ENCODE data around the gene SPRYD4.
"Not testable (repeated sequence)": the region's sequence is repeated elsewhere in the genome, so short reads cannot be mapped to it uniquely, and the experiment has no call there.

The SPRYD4 gene

DNA sequence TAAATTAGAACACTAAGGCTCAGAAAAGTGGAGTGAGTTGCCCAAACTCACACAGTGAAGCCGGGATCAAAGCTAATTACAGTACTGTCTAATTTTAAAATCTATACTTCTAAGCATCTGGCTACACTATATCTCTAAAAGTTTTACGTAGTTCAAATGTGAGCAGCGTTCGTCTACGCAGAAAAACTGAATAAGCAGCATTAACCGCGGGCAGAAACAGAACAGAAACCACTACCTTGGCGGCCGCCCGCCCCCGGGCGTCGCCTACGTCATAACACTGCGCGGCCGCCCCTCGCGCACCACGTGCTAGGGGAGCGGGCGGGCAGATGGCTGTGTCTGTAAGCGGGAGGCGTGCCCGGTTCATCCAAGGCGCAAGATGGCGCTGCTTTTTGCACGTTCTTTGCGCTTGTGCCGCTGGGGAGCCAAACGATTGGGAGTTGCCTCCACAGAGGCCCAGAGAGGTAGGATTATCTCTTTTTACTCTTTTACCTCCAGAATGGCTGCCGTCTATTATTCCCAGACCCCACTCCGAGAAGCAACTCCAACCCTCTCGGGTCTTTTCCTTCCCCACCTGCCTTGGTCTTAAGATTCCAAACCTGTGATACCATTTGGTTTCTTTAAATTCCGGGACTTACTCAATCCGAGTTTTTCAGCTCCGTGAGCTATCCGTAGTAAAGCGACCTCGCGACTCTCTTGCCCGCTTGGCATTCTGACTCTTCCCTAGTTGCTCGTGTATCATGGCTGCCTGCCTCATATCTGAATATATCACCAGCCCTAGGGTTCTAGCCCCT is at the start of gene SPRYD4:
TSS of gene SPRYD4 (plus strand) at position 363 of the 791 bp plus-strand sequence. CDS start at position 377, 14 bp downstream.
- Histone ChIP-seq H3K36me3 (ENCODE audit: control insufficient read depth, insufficient read depth, low read length) (no peaks in the 10 kb centered on the region), H3K4me1 (ENCODE audit: control insufficient read depth, insufficient read depth, low read length) (peaks cover 9% of the 10 kb centered on the region), H3K9ac (ENCODE audit: low read depth, low read length) (peak within 1 kb of the TSS; percentile 99), H3K4me3 (ENCODE audit: low read depth, low read length) (peak within 1 kb of the TSS; percentile 96), H3K9me3 (ENCODE audit: control insufficient read depth, insufficient read depth, low read length) (no peaks in the 10 kb centered on the region), H3K27me3 (ENCODE audit: control insufficient read depth, insufficient read depth, low read length) (no peaks in the 10 kb centered on the region)

DNA sequence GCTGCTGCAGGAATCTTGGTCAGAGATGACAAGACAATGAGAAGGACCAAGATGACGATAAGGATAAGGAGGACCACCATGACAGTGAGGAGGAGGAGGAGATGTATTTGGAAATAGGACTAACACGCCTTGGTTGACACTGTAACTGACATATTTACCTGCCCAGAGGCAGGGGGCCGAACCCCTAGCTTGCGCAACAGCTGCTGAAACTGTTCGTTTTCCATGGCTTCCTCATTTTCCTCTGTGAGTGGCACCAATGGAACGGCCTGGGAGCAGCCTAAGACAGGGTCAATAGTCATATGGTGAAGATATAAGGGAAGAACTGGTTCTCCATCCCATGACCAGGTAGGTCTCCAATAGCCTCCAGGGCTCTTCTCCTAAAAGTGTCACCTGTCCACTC is 48.0 kb upstream of the SPRYD4 start:
- H3K4me3 ChIP-seq (ENCODE audit: low read depth, low read length): no peak overlapping the region
- peaks cover 54% of the 10 kb centered on the region for H3K36me3 ChIP-seq (ENCODE audit: control insufficient read depth, insufficient read depth, low read length)

DNA sequence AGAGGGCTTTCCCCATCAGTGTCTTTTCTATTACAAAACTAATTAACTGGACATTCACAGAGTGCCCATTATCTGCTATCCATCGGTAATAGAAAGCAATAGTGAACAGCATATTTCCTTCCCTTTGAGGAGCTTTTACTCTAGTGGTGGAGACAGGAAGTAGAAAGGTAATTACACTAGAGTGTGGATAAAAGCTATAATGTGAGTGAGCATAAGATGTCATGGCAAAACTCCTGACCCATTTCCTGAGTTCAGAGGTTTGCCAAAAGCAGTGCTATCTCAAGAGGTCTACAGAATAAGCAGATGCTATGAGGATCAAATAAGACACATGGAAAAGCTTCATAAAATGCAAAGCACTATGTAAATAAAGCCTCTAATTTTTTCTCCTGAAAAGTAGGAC is 43.2 kb upstream of the SPRYD4 start:
- no peaks in the 10 kb centered on the region for H3K9me3 ChIP-seq (ENCODE audit: control insufficient read depth, insufficient read depth, low read length)
- no peaks in the 10 kb centered on the region for H3K27me3 ChIP-seq (ENCODE audit: control insufficient read depth, insufficient read depth, low read length)
- H3K9ac ChIP-seq (ENCODE audit: low read depth, low read length): no peak overlapping the region
- no peak overlapping the region for H3K4me3 ChIP-seq (ENCODE audit: low read depth, low read length)
- no peaks in the 10 kb centered on the region for H3K4me1 ChIP-seq (ENCODE audit: control insufficient read depth, insufficient read depth, low read length)
- H3K36me3 ChIP-seq (ENCODE audit: control insufficient read depth, insufficient read depth, low read length): peaks cover 52% of the 10 kb centered on the region

More for the DNA sequence above, 48.0 kb upstream of the SPRYD4 start:
- Histone ChIP-seq H3K9ac (ENCODE audit: low read depth, low read length) (no peak overlapping the region), H3K4me1 (ENCODE audit: control insufficient read depth, insufficient read depth, low read length) (no peaks in the 10 kb centered on the region), H3K9me3 (ENCODE audit: control insufficient read depth, insufficient read depth, low read length) (no peaks in the 10 kb centered on the region), H3K27me3 (ENCODE audit: control insufficient read depth, insufficient read depth, low read length) (no peaks in the 10 kb centered on the region)

DNA sequence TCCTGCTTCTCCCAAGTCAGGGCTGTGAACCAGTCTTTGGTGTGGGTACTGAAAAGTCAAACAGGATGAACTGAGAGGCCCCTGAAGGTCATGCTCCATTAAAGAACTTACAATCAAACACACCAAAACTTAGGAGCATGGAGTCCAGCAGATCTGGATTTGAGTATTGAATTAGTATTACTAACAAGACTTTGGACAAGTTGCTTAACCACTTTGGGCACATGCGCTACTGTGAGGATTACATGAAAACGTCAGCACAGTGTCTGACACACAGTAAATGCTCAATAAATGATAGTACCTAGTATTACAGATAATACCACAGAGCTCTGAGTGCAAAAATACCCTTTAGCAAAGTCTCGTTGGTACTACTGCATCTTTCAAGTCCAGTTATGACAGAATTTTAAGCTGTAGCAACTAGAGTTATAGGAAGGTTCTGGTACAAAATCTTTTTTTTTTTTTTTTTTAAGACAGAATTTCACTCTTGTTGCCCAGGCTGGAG is 42.4 kb upstream of the SPRYD4 start:
- Histone ChIP-seq H3K4me1 (ENCODE audit: control insufficient read depth, insufficient read depth, low read length) (no peaks in the 10 kb centered on the region), H3K4me3 (ENCODE audit: low read depth, low read length) (no peak overlapping the region), H3K36me3 (ENCODE audit: control insufficient read depth, insufficient read depth, low read length) (peaks cover 49% of the 10 kb centered on the region), H3K9me3 (ENCODE audit: control insufficient read depth, insufficient read depth, low read length) (no peaks in the 10 kb centered on the region), H3K9ac (ENCODE audit: low read depth, low read length) (no peak overlapping the region), H3K27me3 (ENCODE audit: control insufficient read depth, insufficient read depth, low read length) (no peaks in the 10 kb centered on the region)

DNA sequence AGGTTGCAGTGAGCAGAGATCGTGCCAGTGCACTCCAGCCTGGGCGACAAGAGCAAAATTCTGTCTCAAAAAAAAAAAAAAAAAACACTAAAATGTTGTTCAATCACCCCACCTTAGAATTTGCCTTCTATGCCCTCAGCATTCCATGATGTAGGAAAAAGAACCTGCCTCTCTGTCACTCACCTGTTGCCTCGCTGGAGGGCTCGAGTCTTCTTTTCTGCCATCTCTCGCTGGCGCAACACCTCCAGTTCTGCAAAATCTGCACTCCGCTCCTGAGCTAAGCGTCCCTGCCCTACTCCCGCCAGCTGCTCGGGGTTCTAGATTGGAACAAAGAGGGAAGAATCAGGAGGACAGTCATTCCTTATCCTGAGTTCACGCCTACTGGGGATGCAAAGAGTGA is 37.1 kb upstream of the SPRYD4 start:
- Histone ChIP-seq H3K9me3 (ENCODE audit: control insufficient read depth, insufficient read depth, low read length) (no peaks in the 10 kb centered on the region), H3K36me3 (ENCODE audit: control insufficient read depth, insufficient read depth, low read length) (peaks cover 24% of the 10 kb centered on the region), H3K9ac (ENCODE audit: low read depth, low read length) (no peak overlapping the region), H3K27me3 (ENCODE audit: control insufficient read depth, insufficient read depth, low read length) (no peaks in the 10 kb centered on the region), H3K4me3 (ENCODE audit: low read depth, low read length) (no peak overlapping the region), H3K4me1 (ENCODE audit: control insufficient read depth, insufficient read depth, low read length) (no peaks in the 10 kb centered on the region)

DNA sequence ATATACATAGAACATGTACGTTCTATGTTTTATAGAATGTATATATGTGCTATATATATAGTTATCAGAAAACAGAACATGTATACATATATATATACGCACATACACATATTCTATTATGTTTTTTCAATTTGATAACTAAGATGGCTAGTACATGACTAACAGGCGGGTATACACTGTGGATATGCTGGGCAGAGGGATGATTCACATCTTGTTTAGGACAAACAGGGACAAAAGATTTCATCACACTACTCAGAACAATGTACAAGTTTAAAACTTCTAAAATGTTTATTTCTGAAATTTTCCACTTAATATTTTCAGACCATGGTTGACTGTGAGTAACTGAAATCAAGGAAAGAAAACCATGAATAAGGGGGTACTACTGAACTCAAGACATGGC is 36.5 kb upstream of the SPRYD4 start:
- Histone ChIP-seq H3K4me1 (ENCODE audit: control insufficient read depth, insufficient read depth, low read length) (no peaks in the 10 kb centered on the region), H3K36me3 (ENCODE audit: control insufficient read depth, insufficient read depth, low read length) (peaks cover 24% of the 10 kb centered on the region), H3K27me3 (ENCODE audit: control insufficient read depth, insufficient read depth, low read length) (no peaks in the 10 kb centered on the region), H3K9ac (ENCODE audit: low read depth, low read length) (no peak overlapping the region), H3K9me3 (ENCODE audit: control insufficient read depth, insufficient read depth, low read length) (no peaks in the 10 kb centered on the region), H3K4me3 (ENCODE audit: low read depth, low read length) (no peak overlapping the region)

DNA sequence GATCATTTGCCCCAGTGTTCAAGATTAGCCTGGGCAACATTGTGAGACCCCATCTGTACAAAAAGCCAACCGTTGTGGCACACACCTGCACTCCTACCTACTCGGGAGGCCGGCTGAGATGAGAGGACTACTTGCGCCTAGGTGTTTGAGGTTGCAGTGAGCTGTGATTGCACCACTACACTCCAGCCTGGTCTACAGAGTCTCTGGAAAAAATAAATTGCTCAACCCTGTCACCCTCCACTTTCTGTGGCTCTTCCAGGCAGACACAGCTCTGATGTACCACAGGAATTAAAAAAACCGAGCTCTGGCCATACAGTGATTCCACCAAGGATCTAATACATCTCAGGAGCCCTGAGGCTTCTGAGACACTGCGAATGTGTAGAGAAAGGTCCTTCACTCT is 33.5 kb upstream of the SPRYD4 start:
- no peaks in the 10 kb centered on the region for H3K27me3 ChIP-seq (ENCODE audit: control insufficient read depth, insufficient read depth, low read length)
- H3K36me3 ChIP-seq (ENCODE audit: control insufficient read depth, insufficient read depth, low read length): peaks cover 9% of the 10 kb centered on the region
- H3K4me1 ChIP-seq (ENCODE audit: control insufficient read depth, insufficient read depth, low read length): no peaks in the 10 kb centered on the region
- H3K4me3 ChIP-seq (ENCODE audit: low read depth, low read length): no peak overlapping the region
- H3K9ac ChIP-seq (ENCODE audit: low read depth, low read length): no peak overlapping the region
- no peaks in the 10 kb centered on the region for H3K9me3 ChIP-seq (ENCODE audit: control insufficient read depth, insufficient read depth, low read length)

DNA sequence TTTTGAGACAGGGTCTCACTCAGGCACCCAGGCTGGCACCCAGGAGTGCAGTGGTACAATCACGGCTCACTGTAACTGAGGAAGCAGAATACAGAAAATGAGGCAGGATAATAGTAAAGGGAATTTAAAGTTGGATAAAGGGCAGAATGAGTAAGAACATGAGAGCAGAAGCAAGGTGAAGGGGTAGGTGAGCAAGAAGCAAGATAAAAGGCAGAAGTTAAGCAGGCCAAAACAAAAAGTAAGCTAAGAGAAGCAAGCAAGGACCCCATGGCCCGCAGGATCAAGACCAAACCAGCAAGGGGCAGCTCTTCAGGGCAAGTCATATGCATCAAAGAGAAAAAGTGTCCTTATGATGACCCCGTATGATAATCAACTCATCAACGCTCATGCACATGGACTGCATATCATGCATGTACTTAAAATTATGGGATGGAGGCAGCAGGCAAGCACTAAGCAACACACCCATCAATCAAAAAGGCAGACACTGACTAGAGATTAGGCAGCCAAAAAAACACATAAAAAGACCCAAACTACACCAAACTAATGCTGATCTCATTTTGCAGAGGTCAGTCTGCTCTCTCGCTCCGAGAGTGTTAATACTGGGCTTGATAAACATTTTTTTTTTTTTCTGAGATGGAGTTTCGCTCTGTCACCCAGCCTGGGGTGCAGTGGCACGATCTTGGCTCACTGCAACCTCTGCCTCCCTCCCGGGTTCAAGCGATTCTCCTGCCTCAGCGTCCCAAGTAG is 30.8 kb upstream of the SPRYD4 start:
- Histone ChIP-seq H3K36me3 (ENCODE audit: control insufficient read depth, insufficient read depth, low read length) (no peaks in the 10 kb centered on the region), H3K4me3 (ENCODE audit: low read depth, low read length) (no peak overlapping the region), H3K27me3 (ENCODE audit: control insufficient read depth, insufficient read depth, low read length) (no peaks in the 10 kb centered on the region), H3K9me3 (ENCODE audit: control insufficient read depth, insufficient read depth, low read length) (no peaks in the 10 kb centered on the region), H3K4me1 (ENCODE audit: control insufficient read depth, insufficient read depth, low read length) (no peaks in the 10 kb centered on the region), H3K9ac (ENCODE audit: low read depth, low read length) (no peak overlapping the region)

DNA sequence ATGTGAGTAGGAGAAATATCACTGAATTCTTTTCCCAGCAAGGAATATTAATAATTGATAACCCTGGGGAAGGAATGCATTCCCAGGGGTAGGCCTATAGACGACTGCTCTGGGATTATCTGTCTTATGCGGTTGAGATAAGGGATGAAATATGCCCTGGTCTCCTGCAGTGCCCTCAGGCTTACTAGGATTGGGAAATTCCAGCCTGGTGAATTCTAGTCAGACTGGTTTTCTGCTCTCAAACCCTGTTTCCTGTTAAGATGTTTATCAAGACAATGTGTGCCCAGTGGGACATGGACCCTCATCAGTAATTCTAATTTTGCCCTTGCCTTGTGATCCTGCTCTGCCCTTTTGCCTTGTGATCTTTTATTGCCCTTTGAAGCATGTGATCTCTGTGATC is 25.2 kb upstream of the SPRYD4 start:
- not testable (repeated sequence) for H3K4me3 ChIP-seq (ENCODE audit: low read depth, low read length); H3K4me1 ChIP-seq (ENCODE audit: control insufficient read depth, insufficient read depth, low read length); H3K36me3 ChIP-seq (ENCODE audit: control insufficient read depth, insufficient read depth, low read length); H3K9me3 ChIP-seq (ENCODE audit: control insufficient read depth, insufficient read depth, low read length); H3K27me3 ChIP-seq (ENCODE audit: control insufficient read depth, insufficient read depth, low read length); H3K9ac ChIP-seq (ENCODE audit: low read depth, low read length)

DNA sequence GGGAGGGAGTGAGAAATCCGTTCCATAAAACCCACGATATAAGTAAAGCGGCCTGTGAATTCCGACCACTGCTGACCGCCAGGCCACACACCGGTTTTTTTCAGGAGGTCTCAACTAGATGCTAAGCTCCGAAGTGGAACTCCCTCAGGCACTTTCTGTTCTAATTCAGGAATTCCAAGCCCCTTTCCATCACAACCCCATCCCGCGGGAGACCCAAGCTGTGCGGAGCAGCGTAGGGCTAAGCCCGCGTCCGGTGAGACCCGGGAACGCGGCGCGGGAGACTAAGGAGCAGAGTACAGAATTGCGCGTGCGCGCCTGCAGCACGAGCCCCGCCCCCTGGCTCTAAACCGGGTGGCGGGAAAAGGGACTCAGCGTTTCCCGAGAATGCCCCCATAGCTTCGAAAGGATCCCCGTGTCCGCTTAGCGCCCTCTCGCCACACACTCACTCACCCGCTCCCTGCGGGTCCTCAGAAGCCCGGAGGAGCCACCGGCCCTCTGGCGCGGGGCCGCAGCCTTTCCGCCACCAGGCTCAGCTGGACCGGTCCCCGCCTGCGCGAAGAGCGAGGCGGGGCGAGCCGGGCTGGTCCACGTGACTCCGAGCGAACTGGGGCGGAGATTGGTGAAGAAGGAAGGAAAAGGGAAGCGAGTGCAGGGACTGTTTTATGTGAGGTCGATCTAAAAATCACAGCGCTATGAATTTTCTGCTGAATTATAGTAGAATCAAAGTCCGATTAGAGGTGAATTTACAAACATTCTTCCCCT is 19.3 kb upstream of the SPRYD4 start, which contains the start of gene TIMELESS:
TSS of gene TIMELESS (minus strand) at position 567 of the 762 bp plus-strand sequence. CDS start 15,256 bp downstream, outside the sequence.
- H3K27me3 ChIP-seq (ENCODE audit: control insufficient read depth, insufficient read depth, low read length): peaks cover 5% of the 10 kb centered on the region
- no peaks in the 10 kb centered on the region for H3K4me1 ChIP-seq (ENCODE audit: control insufficient read depth, insufficient read depth, low read length)
- H3K4me3 ChIP-seq (ENCODE audit: low read depth, low read length): peak within 1 kb of the TSS; percentile 80
- H3K36me3 ChIP-seq (ENCODE audit: control insufficient read depth, insufficient read depth, low read length): no peaks in the 10 kb centered on the region
- H3K9me3 ChIP-seq (ENCODE audit: control insufficient read depth, insufficient read depth, low read length): no peaks in the 10 kb centered on the region
- H3K9ac ChIP-seq (ENCODE audit: low read depth, low read length): peak within 1 kb of the TSS; percentile 55

DNA sequence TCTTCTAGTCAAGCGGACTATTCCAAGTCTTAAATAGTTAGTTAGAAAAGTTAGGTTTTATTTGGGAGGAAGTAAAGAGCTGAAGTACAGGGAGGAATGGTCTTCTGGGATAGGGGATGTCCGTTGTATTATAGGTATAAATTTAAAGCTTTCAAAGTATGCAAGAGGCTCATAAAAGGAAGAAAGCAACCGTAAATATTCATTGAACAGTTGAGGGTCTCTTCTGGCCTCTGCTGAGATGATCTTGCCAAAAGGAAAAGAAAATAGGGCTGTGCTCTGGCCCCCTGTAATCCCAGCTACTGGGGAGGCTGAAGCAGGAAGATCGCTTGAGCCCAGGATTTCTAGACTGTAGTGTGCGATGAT is 18.8 kb upstream of the SPRYD4 start:
- peaks cover 2% of the 10 kb centered on the region for H3K4me1 ChIP-seq (ENCODE audit: control insufficient read depth, insufficient read depth, low read length)
- peak overlapping the region; percentile 80 for H3K4me3 ChIP-seq (ENCODE audit: low read depth, low read length)
- H3K27me3 ChIP-seq (ENCODE audit: control insufficient read depth, insufficient read depth, low read length): peaks cover 5% of the 10 kb centered on the region
- no peaks in the 10 kb centered on the region for H3K9me3 ChIP-seq (ENCODE audit: control insufficient read depth, insufficient read depth, low read length)
- no peaks in the 10 kb centered on the region for H3K36me3 ChIP-seq (ENCODE audit: control insufficient read depth, insufficient read depth, low read length)
- peak overlapping the region; percentile 0 for H3K9ac ChIP-seq (ENCODE audit: low read depth, low read length)

Measured in iPS-15b (cell line).